Lower leg skin (tissue), 4 donors: ENCODE measurements around the gene PROZ. TPM values are rescaled to one million over a fixed set of nuclear protein-coding genes. Genes with fewer than 3 reads are reported as not detected.

Experiments used
- DNase-seq, 2 donors: peaks; one replicate each; pipeline ENCODE4 v3.0.0-alpha.2; 2019; ENCODE audit warnings: low spot score in 2 of 2
- H3K4me3 ChIP-seq: fragments of 200-600 bp; sonication (generic); 2 replicates; pipeline ENCODE4 v1.5.1; 2017; ENCODE audit warnings: mild to moderate bottlenecking, low read depth; ENCODE audit not compliant: poor library complexity, severe bottlenecking
- CTCF ChIP-seq, 3 donors: fragments of 450-650 bp; IDR thresholded peaks; one replicate each; pipeline ENCODE4 v1.5.1; 2016; ENCODE audit warnings: antibody characterized with exemption in 3 of 3, mild to moderate bottlenecking in 3 of 3, moderate library complexity in 2 of 3
- POLR2A ChIP-seq, 2 donors: fragments of 450-650 bp; IDR thresholded peaks; one replicate each; pipeline ENCODE4 v1.6.1; 2016 to 2017; ENCODE audit warnings: antibody characterized with exemption in 2 of 2, mild to moderate bottlenecking in 1 of 2, moderate library complexity in 1 of 2
- WGBS, 2 donors: methylation state at CpG; one replicate each; pipeline ENCODE4 v1.1.5; 2018; 5-methylcytosine and 5-hydroxymethylcytosine counted together
- intact Hi-C: fragments of 100-400 bp; cut with DNase I; formaldehyde crosslinking; loops from one replicate; pipeline ENCODE4 v1.15.0; 2023; ENCODE audit warnings: low total_unique reads
- total RNA-seq, 4 donors: library from RNA; depleted of rRNA; stranded (reverse); fragments of >200 nt; gene quantifications; one replicate each; pipeline ENCODE4 v1.1.0, GENCODE V29; 2016

The PROZ gene
- total RNA-seq, 4 donors from 2014 or later, result not detected

- H3K4me3 ChIP-seq, result no peak overlapping the region
- intact Hi-C loops, result loop anchor here (10.0 kb wide), 1 partner anchor 162 kb away; the partner anchor contains the start of gene GRTP1
- no peak for TF ChIP-seq CTCF (IDR thresholded peaks at IDR 0.05)
- TF ChIP-seq POLR2A (IDR thresholded peaks at IDR 0.05), result no peak
- DNase-seq, result no peak
- 82 to 87% methylated on average over 4 of the region's 4 CpGs for WGBS, 2 donors
These were observed 44.5 kb downstream of the PROZ start for GRCh38 chr13:113202912-113203311.

GRCh38 chr13:113203507-113204377, 45.3 kb downstream of the PROZ start:
- intact Hi-C loops, result loop anchor here (10.0 kb wide), 1 partner anchor 161 kb away; the partner anchor contains the start of gene GRTP1
- 96% methylated on average over 12 of the region's 12 CpGs for WGBS, 2 donors
- H3K4me3 ChIP-seq, result no peak overlapping the region
- TF ChIP-seq POLR2A (IDR thresholded peaks at IDR 0.05), result no peak
- TF ChIP-seq CTCF (IDR thresholded peaks at IDR 0.05), result no peak
- no peak for DNase-seq

- TF ChIP-seq POLR2A (IDR thresholded peaks at IDR 0.05) (no peak), CTCF (IDR thresholded peaks at IDR 0.05) (no peak)
- 86 to 98% methylated on average over 5 of the region's 5 CpGs for WGBS, 2 donors
- DNase-seq, result no peak
- intact Hi-C loops, result loop anchor here (10.0 kb wide), 1 partner anchor 160 kb away; the partner anchor contains the start of gene GRTP1
- no peak overlapping the region for H3K4me3 ChIP-seq
These were observed 45.9 kb downstream of the PROZ start for GRCh38 chr13:113204378-113204734.

GRCh38 chr13:113205428-113205931, 47.0 kb downstream of the PROZ start:
- TF ChIP-seq POLR2A (IDR thresholded peaks at IDR 0.05) (no peak), CTCF (IDR thresholded peaks at IDR 0.05) (no peak)
- 47 to 57% methylated on average over 5 of the region's 5 CpGs for WGBS, 2 donors
- no peak overlapping the region for H3K4me3 ChIP-seq
- intact Hi-C loops, result loop anchor here (10.0 kb wide), 1 partner anchor 159 kb away; the partner anchor contains the start of gene GRTP1
- no peak for DNase-seq

- peak overlapping the region; percentile 93 for H3K4me3 ChIP-seq
- no peak for DNase-seq
- WGBS, 2 donors, result 34 to 40% methylated on average over 3 of the region's 3 CpGs
- TF ChIP-seq CTCF (IDR thresholded peaks at IDR 0.05) (no peak), POLR2A (IDR thresholded peaks at IDR 0.05) (no peak)
- intact Hi-C loops, result loop anchor here (10.0 kb wide), 1 partner anchor 157 kb away; the partner anchor contains the start of gene GRTP1
These were observed 49.0 kb downstream of the PROZ start for GRCh38 chr13:113207460-113207859.
